ENCODE measurements around the gene MAP4K3. TPM values are rescaled to one million over a fixed set of nuclear protein-coding genes. Genes with fewer than 3 reads are reported as not detected.

MAP4K3 gene
- total and polyA plus RNA-seq, 9 donors: 20.6 to 96.4 (median 53.0) TPM

GRCh38 chr2:39215545-39215944 is 221.5 kb downstream of the MAP4K3 start:
- TF ChIP-seq EP300 (IDR thresholded peaks at IDR 0.05): no peak
- TF ChIP-seq POLR2A (IDR thresholded peaks at IDR 0.05): no peak
- TF ChIP-seq, protein P1, sequence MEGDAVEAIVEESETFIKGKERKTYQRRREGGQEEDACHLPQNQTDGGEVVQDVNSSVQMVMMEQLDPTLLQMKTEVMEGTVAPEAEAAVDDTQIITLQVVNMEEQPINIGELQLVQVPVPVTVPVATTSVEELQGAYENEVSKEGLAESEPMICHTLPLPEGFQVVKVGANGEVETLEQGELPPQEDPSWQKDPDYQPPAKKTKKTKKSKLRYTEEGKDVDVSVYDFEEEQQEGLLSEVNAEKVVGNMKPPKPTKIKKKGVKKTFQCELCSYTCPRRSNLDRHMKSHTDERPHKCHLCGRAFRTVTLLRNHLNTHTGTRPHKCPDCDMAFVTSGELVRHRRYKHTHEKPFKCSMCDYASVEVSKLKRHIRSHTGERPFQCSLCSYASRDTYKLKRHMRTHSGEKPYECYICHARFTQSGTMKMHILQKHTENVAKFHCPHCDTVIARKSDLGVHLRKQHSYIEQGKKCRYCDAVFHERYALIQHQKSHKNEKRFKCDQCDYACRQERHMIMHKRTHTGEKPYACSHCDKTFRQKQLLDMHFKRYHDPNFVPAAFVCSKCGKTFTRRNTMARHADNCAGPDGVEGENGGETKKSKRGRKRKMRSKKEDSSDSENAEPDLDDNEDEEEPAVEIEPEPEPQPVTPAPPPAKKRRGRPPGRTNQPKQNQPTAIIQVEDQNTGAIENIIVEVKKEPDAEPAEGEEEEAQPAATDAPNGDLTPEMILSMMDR (IDR thresholded peaks at IDR 0.05): no peak
- Histone ChIP-seq H3K9me3 (no peaks in the 10 kb centered on the region), H3K27me3 (no peaks in the 10 kb centered on the region), H3K4me3 (no peak overlapping the region), H3K4me1 (ENCODE audit: insufficient read depth) (no peaks in the 10 kb centered on the region), H3K27ac (no peak overlapping the region), H3K36me3 (no peaks in the 10 kb centered on the region)
- no peak for DNase-seq
- WGBS, 3 donors: 76 to 90% (median 78%) methylated on average over 2 of the region's 2 CpGs
- intact Hi-C loops (cut with DNase I): loop anchor here in 1 of 4 donors (10.0 kb wide), 1 partner anchor 51 kb away; no protein-coding TSS in a partner anchor

DNA sequence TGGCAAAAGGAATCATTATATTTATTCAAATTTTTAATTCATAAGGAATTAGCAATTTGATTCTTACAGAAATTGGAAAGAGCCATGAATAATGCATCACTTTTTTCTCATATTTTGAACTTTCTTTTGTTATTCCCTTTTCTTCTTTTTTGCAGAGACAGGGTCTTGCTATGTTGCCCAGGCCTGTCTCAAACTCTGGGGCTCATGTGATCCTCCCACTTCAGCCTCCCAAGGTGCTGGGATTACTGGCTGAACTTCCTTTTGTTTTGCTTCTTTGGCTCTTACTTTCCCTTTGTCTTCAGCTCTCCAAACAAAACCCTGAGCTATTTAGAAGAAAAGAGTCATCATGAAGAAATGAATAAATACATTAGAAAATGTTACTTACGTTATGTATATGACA is 224.1 kb downstream of the MAP4K3 start:
- Histone ChIP-seq H3K9me3 (no peaks in the 10 kb centered on the region), H3K27ac (no peak overlapping the region), H3K36me3 (no peaks in the 10 kb centered on the region), H3K4me1 (ENCODE audit: insufficient read depth) (no peaks in the 10 kb centered on the region), H3K27me3 (no peaks in the 10 kb centered on the region), H3K4me3 (no peak overlapping the region)
- TF ChIP-seq, protein P1 (IDR thresholded peaks at IDR 0.05): no peak
- TF ChIP-seq POLR2A (IDR thresholded peaks at IDR 0.05) (no peak), EP300 (IDR thresholded peaks at IDR 0.05) (no peak)
- intact Hi-C loops (cut with DNase I): loop anchor here in 1 of 4 donors (10.0 kb wide), 1 partner anchor 48 kb away; no protein-coding TSS in a partner anchor
- DNase-seq: no peak
- WGBS, 3 donors: 94 to 99% (median 96%) methylated on average over 1 of the region's 1 CpG

DNA sequence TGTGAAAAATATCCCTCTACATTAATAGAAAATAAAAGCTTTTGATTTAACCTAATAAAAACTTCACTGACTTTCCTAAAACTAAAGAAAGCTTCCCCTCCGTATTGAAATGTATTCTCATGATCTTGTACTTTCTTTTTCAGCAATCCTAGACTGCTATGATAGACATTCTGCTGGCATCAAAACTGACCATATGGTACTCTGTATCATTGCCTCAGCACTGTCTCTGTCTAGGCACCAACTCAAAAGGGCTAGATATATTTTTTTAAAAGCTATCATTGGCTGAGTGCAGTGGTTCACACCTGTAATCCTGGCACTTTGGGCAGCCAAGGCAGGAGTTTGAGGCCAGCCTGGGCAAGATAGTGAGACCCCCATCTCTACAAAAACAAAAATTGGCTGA is 226.2 kb downstream of the MAP4K3 start:
- Histone ChIP-seq H3K27ac (no peak overlapping the region), H3K27me3 (no peaks in the 10 kb centered on the region), H3K9me3 (no peaks in the 10 kb centered on the region), H3K4me3 (no peak overlapping the region), H3K4me1 (ENCODE audit: insufficient read depth) (no peaks in the 10 kb centered on the region), H3K36me3 (no peaks in the 10 kb centered on the region)
- intact Hi-C loops (cut with DNase I): loop anchor here in 1 of 4 donors (10.0 kb wide), 1 partner anchor 46 kb away; no protein-coding TSS in a partner anchor
- DNase-seq: no peak
- 71 to 75% (median 74%) methylated on average over 1 of the region's 1 CpG for WGBS, 3 donors
- TF ChIP-seq EP300 (IDR thresholded peaks at IDR 0.05) (no peak), POLR2A (IDR thresholded peaks at IDR 0.05) (no peak)
- TF ChIP-seq, protein P1 (IDR thresholded peaks at IDR 0.05): no peak

- no peak overlapping the region for H3K27ac ChIP-seq
- H3K36me3 ChIP-seq: no peaks in the 10 kb centered on the region
- 79 to 94% (median 80%) methylated on average over 6 of the region's 6 CpGs for WGBS, 3 donors
- intact Hi-C loops (cut with DNase I): no loop called here
- TF ChIP-seq, protein P1 (IDR thresholded peaks at IDR 0.05): no peak
- TF ChIP-seq POLR2A (IDR thresholded peaks at IDR 0.05) (no peak), EP300 (IDR thresholded peaks at IDR 0.05) (no peak)
- no peaks in the 10 kb centered on the region for H3K4me1 ChIP-seq (ENCODE audit: insufficient read depth)
- no peaks in the 10 kb centered on the region for H3K27me3 ChIP-seq
- DNase-seq: no peak
- H3K9me3 ChIP-seq: no peaks in the 10 kb centered on the region
- no peak overlapping the region for H3K4me3 ChIP-seq
Measured at GRCh38 chr2:39203382-39203781, 233.7 kb downstream of the MAP4K3 start.
